Measurements from ENCODE around the gene AQP7.
"Not testable (repeated sequence)": the region's sequence is repeated elsewhere in the genome, so short reads cannot be mapped to it uniquely, and the experiment has no call there.

AQP7 gene

DNA sequence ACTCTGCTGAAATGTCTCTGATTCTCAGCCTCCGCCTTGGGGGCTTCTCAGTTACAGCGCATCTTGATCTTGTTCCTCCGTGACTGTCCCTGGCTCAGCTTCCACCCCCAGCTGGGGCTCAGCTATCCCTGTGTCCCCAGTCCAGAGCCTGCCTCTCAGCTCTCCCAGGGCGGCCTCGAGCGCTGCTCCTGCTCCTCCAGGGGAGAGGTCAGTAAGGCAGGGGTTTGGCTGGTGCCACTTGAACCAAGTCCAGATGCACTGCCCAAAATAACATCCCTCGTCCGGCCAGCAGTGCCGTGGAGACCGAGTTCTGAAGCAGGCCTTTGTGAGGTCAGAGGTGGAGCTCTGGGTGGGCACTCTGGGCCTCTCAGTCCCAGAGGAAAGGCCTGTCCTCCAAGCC lies at the start of gene AQP7:
AQP7 (minus strand) TSS at position 198 of the 400 bp plus-strand sequence. CDS start 1,306 bp downstream, outside the sequence.
- DNase-seq, result not testable (repeated sequence)

DNA sequence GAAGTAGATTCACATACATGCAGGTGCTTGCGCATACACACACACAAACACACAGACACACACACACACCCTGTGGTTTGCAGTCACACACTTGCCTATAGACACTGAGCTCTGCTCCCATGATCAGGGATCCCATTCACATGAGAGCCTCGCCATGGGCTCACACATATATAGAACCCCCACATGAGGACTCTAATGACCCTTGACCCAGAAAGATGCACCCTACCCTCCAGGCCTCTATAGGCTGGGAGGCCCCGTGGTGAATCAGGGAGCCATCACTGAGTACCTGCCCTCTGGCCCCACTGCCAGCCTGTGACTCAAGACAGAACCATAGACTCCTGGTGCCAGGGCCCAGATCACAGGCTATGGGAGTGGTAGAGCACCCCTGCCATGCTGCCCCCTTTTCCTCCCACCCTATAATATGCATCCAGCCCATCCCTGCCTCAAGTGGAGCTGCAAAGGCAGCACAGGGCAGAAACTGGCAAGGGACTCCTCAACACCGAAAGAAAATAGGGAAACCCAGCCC lies 48.3 kb upstream of the AQP7 start:
- DNase-seq, result no peak

DNA sequence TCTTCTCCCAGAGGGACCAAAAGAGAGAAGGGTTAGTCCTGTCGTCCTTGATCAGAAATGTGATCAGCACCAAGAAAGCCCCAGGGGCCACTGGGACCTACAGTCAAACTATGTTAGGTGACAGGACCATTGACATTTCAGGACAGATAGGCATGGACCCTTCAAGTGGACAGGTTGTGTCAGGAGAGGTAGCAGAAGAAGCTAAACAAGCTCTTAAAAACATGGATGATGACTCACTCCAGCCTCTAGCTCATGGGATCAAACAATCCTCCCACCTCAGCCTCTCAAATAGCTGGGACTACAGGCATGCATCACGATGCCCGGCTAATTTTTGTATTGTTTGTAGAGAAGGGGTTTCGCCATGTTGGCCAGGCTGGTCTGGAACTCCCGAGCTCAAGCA lies 47.3 kb upstream of the AQP7 start:
- no peak for DNase-seq

DNA sequence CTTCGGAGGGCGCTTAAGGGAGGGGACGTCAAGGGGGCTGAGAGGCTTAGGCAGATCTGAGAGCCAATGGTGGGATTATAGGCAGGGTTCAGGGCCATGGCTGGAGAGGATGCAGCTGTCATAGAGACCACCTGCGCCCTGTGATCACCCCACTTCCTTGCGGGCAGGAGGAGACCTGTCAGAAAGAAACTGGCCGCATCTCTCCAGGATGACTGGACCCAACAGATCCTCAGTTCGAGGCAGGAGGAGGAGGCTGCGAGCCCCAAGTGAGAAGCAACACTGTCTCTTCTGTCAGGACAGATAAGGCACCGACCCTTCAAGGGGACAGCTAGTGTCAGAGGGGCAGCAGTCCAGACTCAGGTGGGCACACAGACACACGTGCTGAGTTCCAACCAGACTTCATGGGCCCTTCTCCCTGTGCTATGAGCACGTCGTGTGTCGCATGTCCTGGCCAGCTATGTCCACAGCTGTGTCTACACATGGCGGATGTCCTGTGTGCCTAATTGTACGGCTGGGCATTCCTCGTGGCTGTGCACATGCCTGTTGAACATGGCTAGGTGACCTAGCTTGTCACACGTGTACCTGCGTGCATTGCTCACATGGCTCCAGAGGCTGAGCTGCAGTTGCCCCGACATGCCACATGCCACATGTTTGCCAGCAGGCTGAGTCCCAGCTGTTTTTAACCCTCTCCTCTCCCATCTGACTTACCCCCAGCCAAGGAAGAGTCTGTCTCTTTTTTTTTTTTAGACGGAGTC lies 45.6 kb upstream of the AQP7 start:
- DNase-seq, result no peak

DNA sequence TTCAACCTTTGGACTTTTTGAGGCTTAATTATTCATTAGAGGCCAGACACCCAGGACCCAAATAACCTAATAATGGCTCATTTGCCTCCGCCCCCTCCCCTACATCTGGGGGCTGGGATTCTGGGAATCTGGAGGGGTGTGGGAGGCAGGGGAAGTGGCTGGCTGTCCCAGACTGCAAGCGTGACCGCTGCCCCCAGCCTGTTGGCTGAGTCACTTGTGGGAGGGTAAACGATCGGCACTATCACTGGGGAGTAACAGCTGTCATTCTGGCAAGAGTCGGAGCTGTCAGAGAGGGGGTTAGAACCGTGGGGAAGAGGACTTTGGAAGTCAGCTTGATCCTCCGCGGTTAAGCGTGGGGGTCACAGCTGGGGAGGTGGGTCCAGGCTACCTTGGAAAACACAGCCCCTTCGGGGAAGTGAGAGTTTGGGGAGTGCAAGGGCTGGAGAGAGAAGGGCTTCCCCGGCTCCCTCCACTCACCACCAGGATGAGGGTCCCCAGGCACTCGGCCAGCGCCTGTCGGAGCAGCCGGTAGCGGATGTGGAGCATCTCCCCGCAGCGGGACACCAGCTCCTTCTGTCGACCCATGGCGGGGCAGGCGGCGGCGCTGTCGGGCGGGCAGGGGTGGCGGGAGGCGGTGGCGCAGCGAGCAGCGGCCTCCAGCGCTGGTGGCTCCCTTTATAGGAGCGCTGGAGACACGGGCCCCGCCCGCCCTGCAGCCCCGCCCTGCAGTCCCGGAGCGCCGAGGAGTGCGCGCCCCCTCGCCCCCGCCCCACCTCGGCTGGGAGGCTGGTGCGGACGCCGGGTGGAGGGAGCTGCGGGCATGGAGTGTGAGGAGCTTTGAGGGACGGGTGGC lies 44.8 kb upstream of the AQP7 start, which contains the start of gene AQP3:
AQP3 (minus strand) TSS at position 648 of the 853 bp plus-strand sequence; CDS start at position 585, 63 bp downstream.
- peak; percentile 75 to 82 for DNase-seq

DNA sequence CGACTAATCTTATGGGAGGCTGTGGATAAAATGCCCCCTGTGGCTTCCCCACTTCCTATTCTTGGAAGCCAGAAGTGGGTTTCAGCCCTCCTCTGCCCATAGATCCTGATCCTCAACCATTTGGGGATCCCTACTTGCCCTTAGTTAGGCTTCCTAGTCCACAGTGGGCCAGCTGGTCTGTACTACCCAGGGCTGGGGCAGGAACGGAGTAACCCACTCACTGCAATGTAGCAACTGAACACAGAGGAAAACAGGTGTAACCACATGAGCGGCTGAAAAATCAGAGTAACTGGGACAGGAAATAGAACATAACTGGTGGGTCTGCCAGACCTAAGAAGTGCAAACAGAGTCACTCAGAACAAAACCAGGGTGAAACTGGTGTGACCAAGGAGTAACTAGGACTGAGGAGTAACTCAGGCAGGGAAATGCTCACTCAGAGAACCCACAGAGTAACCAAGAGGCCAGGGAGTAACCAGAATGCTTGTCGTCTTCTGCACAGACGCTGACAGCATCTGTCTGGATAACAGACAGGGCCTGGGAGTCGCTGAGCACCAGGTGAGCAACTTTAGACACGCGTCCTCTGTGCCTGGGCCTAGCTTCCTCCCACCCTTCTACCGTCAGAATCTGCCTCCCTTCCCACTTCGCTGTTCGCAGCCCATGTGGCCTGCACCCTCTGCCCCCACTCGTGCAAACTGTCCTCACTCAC lies 44.0 kb upstream of the AQP7 start:
- peak; percentile 46 to 70 for DNase-seq

DNA sequence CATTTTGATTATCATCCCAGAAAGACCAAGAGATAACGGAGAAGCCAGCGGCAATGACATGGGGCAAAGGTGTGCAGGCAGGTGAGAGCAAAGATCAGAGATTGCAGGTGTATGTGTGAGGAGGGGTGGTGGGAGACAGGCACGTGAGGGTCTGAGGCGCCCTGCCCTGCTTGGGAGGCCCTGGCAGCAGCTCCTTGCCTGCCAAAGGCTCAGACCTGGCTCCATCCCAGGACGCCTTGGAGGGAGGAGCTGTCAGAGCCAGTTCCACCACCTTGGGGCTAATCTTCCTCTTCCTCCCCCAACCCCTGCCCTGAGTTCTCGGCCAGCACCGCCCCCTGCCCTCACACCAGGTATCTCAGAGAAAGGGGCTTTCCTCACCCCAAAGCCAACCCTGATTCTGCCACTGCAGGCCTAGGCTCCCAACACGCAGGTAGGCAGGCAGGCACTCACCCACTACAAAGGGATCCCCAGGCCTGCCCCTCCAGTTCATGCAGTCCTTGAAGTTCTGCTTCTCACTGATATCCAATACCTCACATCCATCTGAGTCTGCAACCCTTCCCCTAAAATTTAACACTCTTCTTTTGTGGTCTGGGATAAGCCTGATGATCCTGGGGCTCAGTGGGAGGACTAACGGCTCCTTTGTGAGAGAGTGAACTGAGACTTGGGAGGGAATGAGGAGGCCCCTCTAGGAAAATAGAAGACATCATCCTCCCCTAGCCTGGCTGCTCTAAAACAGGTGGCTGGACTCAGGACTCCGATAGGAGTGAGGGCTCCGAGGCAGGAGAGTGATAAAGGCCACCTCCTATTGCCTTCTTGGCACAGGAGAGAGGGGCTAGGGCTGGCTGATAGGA lies 43.2 kb upstream of the AQP7 start:
- DNase-seq, result peak; percentile 34 to 44

DNA sequence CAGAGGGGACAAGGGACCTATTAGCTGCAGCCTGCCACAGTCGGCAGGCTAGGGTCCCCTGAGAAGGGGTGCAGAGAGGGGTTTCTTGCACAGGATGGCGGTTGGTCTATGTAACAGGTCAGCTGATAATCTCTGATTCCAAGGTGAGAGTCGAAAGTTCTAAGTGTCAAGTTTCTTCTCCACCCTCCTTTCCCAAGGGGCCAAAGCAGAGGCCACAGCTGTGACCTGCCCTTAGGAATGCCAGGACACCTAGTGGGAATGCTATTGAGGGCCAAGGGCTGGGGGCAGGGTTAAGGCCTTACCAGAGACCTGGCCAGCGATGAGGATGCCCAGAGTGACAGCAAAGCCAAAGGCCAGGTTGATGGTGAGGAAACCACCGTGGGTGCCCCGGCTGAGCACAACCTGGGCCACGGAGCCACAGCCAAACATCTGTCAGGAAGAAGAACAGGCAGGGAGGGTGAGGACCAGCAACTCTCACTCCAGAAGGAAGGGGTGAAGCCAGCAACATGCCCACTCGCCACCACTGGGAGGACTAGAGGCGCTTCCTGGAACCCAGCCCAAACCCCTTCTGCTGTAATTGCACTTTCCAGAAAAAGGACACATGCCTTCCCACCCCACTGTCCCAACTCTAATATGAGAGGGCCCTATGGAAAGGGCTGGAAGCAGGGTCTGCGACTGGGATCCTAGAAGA lies 41.2 kb upstream of the AQP7 start:
- no peak for DNase-seq

DNA sequence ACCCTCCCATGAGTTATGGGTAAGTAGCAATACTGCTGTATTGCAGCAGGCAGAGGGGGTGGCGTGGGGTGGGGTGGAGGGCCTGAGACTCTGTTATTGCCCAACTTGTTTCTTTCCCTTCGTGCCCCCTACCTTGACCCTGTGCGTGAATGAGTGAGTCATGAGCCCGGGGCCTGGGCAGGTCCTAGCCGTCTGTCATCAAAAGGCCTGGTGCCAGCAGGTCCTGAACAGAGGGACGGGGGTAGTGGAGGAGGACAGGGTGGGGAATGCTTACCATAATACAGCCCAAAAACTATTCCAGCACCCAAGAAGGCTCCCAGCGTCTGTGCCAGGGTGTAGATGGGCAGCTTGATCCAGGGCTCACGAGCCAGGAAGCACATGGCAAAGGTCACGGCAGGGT lies 40.7 kb upstream of the AQP7 start:
- DNase-seq, result no peak

DNA sequence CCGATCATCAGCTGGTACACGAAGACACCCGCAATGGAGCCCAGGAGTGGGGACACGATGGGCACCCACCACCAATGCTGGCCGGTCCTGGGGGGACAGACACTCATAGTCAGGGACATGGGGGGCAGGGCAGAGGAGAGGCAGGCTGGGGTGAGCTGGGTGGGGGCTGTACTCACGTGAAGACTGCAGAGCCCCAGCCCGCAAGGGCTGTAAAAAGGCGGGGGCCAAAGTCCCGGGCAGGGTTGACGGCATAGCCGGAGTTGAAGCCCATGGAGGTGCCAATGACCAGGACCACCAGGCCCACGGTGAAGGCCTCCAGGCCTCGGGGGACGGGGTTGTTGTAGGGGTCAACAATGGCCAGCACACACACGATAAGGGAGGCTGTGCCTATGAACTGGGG lies 39.8 kb upstream of the AQP7 start:
- DNase-seq, result no peak

DNA sequence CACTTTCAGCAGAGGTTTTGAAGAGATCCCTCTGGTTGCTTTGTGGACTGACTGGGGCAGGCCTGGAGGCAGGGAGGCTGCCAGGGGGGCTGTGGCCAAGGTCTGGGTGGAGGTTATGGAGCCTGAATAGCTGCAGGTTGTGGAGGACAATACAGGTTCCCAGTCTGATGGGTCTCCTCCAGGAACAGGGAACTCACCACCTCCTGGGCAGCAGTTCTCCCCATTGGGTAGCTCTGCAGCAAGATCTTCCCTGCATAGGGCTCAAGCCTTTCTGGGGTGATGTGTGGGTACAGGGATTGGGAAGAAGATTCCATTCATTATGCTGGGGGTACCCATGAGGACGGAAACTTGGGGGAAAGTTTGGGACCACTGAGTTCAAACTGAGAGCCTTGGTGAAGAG lies 38.2 kb upstream of the AQP7 start:
- no peak for DNase-seq

DNA sequence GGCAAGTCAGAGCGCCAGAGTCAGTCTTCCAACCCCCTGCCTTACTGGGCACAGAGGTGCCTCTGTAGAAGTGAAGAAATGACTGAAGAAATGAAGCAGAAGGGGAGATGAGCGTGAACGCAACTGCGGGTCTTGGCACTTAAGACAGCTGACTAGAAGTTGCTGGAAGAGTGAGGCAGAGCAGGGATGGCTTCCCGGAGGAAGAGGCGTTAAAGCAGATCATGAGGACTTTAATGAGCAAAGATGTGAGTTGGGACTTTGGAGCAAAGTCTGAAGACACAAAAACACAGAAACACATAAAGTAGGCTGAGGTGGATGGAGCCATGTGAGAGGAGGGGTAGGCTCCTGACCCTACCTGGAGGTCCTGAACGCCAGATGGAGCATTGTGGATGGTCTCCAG lies 37.8 kb upstream of the AQP7 start:
- DNase-seq, result no peak

DNA sequence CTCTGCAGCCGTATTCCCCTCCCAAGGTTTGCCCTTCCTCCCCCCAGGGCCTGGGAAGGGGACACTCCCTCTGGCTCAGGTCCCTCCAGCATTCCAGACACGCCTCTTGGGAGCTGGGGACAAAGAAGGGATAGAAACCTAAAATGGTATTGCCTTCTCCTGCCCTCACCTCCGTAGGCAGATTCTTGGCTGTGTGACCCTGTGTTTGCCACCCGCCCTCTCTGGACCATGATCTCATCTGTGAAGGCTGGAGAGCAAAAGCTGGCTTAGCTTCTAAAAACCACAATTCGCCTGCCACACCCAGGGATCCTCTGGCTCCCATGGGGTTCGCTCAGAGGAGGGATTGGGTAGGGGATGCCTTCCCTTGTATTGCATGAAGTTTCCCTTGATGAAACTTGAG lies 37.4 kb upstream of the AQP7 start:
- no peak for DNase-seq

DNA sequence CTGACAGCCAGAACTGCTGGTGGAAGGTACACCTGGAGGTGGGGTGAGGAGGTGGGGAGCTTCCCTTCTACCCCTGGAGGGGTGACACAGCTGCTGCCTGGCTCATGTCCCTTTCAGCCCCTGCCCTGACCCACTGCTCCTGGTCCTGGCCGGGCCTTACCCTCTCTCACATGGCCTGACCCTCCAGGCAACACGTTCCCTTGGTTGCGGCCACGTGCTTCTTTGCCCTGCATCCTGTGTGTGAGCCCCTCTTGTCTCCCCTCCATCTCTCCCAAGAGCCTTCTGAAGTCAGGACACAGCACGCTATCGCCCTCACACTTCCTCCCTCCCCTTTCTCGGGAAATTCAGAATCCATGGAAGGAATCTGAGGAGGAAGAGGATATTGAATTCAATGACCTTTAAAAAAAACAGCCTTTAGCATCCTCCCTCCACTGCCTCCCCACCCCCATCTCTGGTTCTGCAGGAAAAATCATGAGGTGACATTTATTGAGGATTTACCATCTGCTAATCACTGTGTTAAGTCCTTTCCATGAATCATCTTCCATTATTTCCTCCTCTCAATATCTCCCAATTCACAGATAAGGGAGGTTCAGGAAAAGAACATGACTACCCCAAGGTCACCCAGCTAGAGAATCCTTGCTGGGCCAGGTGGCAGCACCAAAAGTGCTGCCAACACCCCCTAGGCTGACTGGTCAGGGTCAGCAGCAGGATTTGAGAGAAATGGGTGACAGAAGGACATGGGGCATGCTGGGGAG lies 36.7 kb upstream of the AQP7 start:
- no peak for DNase-seq

DNA sequence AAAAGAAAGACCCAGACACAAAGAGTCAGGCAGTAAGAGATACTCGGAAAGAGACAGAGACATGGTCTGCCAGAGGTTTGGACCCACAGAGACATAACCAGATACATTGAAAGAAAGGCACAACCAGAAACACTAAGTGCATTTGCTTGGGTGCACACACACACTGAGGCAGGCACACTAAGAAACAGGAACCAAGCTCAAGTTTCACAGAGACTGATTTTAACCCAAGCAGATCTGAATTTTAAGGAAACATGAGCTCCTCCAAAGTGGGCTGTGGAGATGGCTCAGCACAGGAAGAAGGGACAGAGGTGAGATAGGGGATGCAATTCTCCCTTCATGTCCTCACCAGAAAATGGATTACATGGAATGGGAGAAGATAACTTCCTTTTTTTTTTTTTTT lies 35.5 kb upstream of the AQP7 start:
- no peak for DNase-seq

DNA sequence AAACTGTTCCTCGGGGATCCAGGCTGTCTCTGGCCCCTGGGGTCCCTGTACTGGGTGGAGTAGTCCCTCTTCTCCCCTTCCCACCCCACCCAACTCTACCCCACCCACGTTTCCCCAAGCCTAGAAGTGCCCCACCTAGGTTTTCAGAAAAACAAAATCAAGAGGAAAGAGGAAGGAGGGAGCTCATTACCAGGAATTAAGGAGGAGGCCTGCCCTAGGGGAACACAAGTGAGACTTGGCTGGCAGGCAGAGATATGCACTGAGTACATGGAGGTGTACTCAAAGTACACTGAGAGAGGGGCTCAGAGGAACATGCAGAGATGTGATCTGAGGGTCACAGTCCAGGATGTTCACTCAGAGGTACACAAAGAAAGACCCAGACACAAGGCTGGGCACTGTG lies 34.8 kb upstream of the AQP7 start:
- no peak for DNase-seq

DNA sequence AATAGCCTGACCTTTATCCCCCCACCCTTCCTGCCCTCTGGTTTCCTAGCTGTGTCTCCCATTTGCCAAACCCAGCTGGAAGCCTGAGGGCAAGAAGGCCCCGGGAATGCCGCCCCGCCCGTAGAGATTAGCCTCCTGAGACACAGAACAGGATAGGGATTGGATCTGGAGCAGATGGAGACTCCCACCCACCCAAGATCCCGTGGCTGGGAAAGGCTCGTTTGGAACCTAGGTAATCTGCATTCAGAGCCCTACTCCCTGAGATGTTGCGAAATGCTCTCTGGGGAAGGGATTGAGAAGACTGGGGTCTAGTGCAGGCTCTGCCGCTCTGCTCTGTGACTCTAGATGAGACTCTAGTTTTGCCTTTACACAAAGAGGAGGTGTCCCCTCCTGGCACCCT lies 34.1 kb upstream of the AQP7 start:
- DNase-seq, result no peak

DNA sequence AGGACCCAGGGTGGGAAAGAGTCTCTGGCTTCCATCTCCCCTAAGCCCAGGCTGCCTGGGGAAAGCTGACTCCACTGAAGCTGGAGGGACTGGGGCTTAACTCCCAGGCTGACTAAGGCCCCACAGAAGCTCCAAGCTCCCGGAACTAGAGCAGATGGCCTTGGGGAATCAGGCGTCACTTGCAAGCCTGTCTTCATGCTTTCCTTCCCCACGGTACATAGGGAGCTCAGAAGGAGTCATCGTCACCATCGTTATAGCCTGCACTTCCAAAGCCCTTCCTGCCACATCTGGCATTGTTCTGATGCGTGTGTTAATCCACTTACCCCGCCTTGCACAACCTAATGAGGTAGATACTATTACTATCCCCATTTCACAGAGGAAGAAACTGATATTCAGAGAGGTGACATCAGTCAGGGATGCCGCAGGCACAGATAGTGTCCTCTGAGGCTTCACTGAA lies 33.5 kb upstream of the AQP7 start:
- no peak for DNase-seq

DNA sequence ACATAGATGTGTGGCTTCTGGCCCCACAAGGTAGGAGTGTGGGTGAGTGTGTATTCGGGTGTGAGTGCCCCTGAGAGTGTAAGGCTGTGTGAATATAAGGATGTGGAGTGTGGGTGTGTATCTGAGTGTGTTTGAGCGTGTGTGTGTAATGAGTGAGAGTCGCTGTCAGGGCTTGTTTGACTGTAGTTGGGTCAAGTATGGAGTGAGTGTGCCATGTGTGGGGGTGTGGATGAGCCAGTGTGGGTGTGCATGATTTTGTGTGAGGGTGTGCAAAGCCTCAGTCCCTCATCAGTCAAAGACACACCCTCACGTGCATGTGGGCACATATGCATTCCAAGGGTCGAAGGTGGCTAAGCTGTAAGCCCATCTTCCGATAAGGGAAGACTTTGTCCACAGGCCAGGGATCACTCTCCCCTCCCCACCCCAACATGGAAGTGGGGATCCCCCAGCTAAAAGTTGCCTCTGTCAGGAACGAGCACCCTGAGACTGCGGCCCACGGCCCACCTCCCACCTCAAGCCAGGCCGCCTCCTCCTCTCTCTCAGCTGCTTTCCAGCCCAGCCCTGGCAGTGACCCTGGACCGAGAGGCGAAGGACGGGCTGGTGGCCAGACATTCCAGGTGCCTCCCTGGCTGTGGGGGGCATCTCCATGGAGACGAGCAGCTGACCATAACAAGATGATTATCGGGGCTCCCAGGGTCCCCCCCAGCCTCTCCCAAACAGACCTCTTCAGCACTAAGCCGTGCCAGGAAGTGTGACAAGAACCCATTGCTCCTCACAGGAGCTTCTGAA lies 32.1 kb upstream of the AQP7 start:
- no peak for DNase-seq

DNA sequence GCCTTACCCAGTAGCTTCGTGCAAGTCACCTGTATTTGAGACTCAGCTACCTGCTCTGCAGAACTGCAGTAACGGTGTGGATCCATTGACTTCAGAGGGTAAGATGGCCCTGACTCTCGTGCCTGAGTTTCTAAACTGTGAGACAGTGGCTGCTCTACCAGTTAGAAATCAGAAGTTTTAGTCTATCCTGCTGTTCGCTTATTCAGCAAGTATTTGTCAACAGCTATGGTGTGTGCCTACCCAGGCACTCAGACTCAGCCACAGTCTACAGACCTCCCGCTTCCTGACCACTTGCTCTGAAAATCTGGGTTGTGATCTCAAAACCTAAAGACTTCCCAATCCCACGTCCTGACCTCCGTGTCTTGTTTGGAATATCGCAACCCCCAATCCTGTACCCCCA lies 31.5 kb upstream of the AQP7 start:
- DNase-seq, result no peak
